NCI-H345 (cell line): ENCODE data around the gene HOXB9.

Source experiments
- DNase-seq: peaks from one replicate; lab custom pipeline; 2025; lab: John Stamatoyannopoulos, UW

Gene HOXB9

GRCh38 chr17:48583708-48584222 is 42.4 kb downstream of the HOXB9 start:
- peak; percentile 28 for DNase-seq

DNA sequence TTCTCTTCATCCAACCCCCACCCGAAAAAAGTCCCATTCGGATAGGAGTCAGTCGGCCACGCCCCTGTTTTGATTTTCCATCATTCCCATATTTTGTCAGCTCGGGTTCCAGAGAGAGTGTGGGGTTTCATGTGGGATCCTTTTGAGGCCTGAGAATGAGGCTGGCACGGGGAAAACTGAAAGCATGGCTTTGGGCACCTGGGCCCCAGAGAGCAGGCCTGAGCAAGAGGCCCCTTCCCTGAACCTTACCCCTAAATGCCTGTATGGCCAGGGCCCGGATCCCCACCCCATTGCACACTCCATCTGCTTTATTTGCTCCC is 43.4 kb downstream of the HOXB9 start:
- DNase-seq: peak; percentile 21

DNA sequence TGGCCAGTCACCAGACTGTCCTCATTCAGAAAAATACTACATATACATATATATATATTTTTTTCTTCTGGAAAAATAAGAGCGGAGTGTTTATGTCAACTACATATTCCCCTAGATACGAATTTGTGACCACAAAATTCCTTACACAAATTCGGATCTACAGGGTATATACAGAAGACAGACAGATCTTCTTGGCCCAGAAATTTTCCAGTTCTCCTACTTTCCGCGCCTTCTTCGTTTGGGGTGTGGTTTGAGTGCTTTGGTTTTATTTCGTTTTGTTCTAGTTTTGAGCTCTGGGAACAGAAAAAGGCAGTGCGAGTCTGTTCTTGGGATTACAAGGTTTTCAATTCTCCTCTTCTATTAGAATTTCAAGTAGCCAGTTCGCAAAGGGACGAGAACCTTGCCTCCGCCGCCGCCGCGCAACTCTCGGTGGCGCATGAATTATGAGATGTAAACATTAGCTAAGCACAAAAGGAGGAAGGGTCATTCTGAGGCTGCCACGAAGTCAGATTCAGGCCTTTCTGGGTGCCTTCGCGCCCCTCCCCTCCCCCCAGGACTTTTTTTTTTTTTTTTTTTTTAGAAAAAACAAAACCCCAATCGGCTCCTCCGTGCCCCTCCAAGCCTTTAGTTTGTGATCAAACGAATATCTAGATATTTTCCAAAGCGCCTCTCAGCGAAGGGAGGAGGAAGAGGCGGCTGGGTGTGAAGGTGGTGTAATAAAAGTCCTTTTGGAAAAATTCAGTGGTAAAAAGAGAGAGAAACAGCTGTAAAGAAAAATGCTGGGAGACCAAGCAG is 46.2 kb downstream of the HOXB9 start:
- peak; percentile 6 for DNase-seq

- no peak for DNase-seq
These were observed 46.7 kb downstream of the HOXB9 start for GRCh38 chr17:48579471-48579759.

- DNase-seq: peak; percentile 26
These were observed 47.3 kb downstream of the HOXB9 start for GRCh38 chr17:48578616-48579470.

- peak; percentile 16 for DNase-seq
These were observed 48.1 kb downstream of the HOXB9 start, which contains the start of gene HOXB4 for GRCh38 chr17:48577946-48578615. TSS of gene HOXB4 (minus strand) at chr17:48578350. CDS start at chr17:48578319, 31 bp downstream.

DNA sequence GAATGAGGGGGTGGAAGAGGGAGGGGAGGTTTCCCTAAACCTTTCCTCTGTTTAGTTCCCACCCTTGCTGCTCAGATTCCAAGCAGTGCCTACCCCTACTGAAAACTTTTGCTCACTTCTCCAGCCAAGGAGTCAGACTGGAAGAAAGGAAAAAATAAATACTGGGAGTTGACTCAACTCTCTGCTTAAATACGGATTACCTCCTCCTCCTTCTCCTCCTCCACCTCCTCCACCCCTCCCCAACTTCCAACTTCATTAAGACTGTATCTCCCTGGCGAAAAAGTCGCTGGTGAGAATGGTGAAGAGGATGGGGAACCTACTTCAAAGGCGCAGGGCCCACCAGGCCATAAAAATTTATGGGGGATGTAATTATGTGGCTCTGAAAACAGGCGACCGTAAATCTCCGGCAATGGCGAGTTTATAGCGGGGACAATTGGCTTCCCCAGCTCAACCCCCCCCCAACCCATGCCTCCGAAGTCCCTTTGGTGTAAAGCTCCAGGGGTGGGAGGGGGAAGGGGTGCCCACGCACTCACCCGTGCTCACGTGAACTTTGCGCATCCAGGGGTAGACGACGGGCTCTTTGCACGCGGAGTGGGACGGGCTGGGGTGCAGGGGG is 48.7 kb downstream of the HOXB9 start:
- no peak for DNase-seq

GRCh38 chr17:48576479-48577309 is 49.5 kb downstream of the HOXB9 start:
- DNase-seq: no peak

DNA sequence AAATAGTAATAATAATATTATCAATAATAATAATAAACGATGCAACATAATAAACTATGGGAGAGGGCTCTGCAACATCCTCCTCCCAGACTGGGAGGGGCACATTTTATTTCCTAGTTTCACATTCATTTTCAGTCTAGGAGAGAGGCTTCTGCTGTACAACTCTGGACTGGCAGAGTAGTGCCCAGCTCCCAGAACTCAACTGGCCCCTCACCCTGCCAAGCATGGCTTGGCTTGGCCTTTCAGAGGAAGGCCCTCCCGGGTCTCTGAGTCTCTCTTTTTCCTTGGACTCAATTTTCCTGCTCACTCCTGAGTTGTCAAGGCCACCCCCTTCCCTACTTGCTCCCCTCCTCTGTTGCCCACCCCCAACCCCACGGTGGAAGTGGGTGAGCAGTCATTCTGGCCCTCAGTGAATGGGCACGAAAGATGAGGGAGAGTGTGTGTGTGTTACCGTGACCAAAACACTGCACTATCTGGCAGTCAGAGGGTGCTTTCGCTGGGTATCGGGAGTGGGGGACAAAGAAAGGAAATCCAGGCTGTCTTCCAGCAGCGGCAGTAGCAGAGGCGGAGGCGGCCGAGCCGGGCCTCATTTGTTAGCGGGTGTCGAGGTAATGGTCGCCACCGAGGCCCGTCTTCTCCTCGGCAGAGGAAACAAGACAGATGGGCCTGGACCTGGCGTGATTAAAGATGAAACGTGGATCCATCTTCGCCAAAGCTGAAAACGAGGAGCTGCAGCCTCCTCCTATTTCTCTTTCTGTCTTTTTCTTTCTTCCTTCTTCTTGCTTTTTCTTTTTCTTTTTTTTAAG is 50.3 kb downstream of the HOXB9 start:
- DNase-seq: no peak

DNA sequence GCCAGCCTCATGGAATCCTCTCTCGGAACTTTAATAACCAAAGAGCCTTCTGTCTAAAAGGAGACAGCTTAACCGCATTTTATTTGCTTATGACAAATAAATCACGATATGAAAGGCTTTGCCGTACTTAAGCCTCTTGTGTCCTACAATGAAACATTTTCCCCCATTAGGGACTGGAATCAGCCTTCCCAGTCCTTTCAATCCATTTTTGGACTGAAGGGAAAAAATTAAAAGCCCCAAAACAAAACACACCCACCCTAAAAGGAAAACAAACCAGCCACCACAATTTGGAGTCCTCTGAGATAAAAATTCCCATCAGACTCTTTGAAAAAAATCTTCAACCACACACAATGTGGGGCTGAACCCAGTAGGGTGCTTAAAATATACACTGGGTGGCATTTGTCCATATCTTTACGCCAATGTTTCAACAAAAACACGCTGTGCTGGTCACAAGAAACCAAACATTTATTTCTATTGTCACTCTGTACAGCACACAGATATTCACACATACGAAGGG is 51.0 kb downstream of the HOXB9 start:
- DNase-seq: no peak

- no peak for DNase-seq
These were observed 51.6 kb downstream of the HOXB9 start for GRCh38 chr17:48574505-48575065.

GRCh38 chr17:48571826-48572417 is 54.2 kb downstream of the HOXB9 start:
- no peak for DNase-seq
